C4-2B (cell line): ENCODE results near the gene EIF2S2.

ENCODE experiments used
- CTCF ChIP-seq: fragments of 450-650 bp; conservative IDR thresholded peaks from 2 replicates; pipeline ENCODE4 v1.5.1; 2017; ENCODE audit warnings: mild to moderate bottlenecking
- ZFX ChIP-seq: fragments of 450-650 bp; IDR thresholded peaks from 2 replicates; pipeline ENCODE4 v1.6.1; 2017

- TF ChIP-seq CTCF (no peak), ZFX (no peak)
Measured at GRCh38 chr20:34072778-34073177, 39.3 kb downstream of the EIF2S2 start.
